Adrenal gland (tissue), 5 donors: Measurements from ENCODE around the gene NR0B2.

Experiments
- CTCF ChIP-seq, 6 experiments: fragments of 450-650 bp in 4 of 6; fragments of 200-600 bp in 2 of 6; sonication (generic) in 1 of 6; IDR thresholded peaks; 1 replicate in 5 of 6; 2 replicates in 1 of 6; pipeline versions ENCODE4 v1.5.1 to v1.8.0; 2016 to 2021; ENCODE audit warnings: antibody characterized with exemption in 6 of 6, mild to moderate bottlenecking in 2 of 6, moderate library complexity in 1 of 6
- POLR2A ChIP-seq, 2 donors: fragments of 450-650 bp; IDR thresholded peaks; one replicate each; pipeline ENCODE4 v1.6.1; 2017; ENCODE audit warnings: antibody characterized with exemption in 2 of 2, mild to moderate bottlenecking in 2 of 2, moderate library complexity in 1 of 2
- donor health status: DM: no; HTN: no; CAD: no.

DNA sequence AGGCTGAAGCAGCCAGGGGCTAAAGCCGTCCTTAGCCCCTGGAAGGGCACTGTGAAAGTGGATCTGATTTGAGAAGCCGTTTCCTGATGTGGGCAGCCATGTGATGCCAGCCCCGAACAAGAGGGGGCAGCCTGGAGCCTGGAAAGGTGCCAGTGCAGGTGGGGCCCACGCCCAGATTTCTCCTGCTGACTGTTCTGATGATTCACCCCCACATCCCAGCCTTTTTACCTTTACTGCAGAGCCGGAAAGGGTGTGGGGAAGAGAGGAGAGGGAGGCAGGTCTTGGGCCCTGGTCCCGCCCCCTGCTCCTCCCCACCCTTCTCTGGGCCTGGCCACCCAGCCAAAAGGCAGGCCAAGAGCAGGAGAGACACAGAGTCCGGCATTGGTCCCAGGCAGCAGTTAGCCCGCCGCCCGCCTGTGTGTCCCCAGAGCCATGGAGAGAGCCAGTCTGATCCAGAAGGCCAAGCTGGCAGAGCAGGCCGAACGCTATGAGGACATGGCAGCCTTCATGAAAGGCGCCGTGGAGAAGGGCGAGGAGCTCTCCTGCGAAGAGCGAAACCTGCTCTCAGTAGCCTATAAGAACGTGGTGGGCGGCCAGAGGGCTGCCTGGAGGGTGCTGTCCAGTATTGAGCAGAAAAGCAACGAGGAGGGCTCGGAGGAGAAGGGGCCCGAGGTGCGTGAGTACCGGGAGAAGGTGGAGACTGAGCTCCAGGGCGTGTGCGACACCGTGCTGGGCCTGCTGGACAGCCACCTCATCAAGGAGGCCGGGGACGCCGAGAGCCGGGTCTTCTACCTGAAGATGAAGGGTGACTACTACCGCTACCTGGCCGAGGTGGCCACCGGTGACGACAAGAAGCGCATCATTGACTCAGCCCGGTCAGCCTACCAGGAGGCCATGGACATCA lies 50.7 kb downstream of the NR0B2 start, which contains the start of gene SFN:
- TF ChIP-seq POLR2A (IDR thresholded peaks at IDR 0.05) (no peak), CTCF (IDR thresholded peaks at IDR 0.05) (no peak)
